ENCODE results near the gene PHACTR4.
"Not testable (repeated sequence)": the region's sequence is repeated elsewhere in the genome, so short reads cannot be mapped to it uniquely, and the experiment has no call there.

PHACTR4 gene

GRCh38 chr1:28437264-28437923 lies 67.9 kb downstream of the PHACTR4 start:
- no peak for DNase-seq

- DNase-seq: no peak
Observed at GRCh38 chr1:28437924-28438699, 68.6 kb downstream of the PHACTR4 start.

- DNase-seq: no peak
Observed at GRCh38 chr1:28439320-28439719, 69.8 kb downstream of the PHACTR4 start.

- DNase-seq: no peak
Observed at GRCh38 chr1:28441674-28442073, 72.1 kb downstream of the PHACTR4 start.

- no peak for DNase-seq
Observed at GRCh38 chr1:28443550-28443949, 74.0 kb downstream of the PHACTR4 start.

GRCh38 chr1:28447679-28448078 lies 78.1 kb downstream of the PHACTR4 start:
- DNase-seq: no peak

GRCh38 chr1:28448094-28448611 lies 78.6 kb downstream of the PHACTR4 start:
- DNase-seq: not testable (repeated sequence)

- DNase-seq: peak in 1 of 5 donors; percentile 85
Observed at GRCh38 chr1:28449904-28450303, 80.4 kb downstream of the PHACTR4 start.

GRCh38 chr1:28450561-28450960 lies 81.0 kb downstream of the PHACTR4 start:
- DNase-seq: peak in 1 of 5 donors; percentile 41

GRCh38 chr1:28451011-28451410 lies 81.5 kb downstream of the PHACTR4 start:
- no peak for DNase-seq

GRCh38 chr1:28456078-28456477 lies 86.5 kb downstream of the PHACTR4 start:
- peak in 1 of 5 donors; percentile 62 for DNase-seq

GRCh38 chr1:28457678-28458077 lies 88.1 kb downstream of the PHACTR4 start:
- no peak for DNase-seq

- no peak for DNase-seq
Observed at GRCh38 chr1:28458237-28459228, 89.0 kb downstream of the PHACTR4 start.

GRCh38 chr1:28466226-28466778 lies 96.8 kb downstream of the PHACTR4 start:
- no peak for DNase-seq

- no peak for DNase-seq
Observed at GRCh38 chr1:28470146-28470545, 100.6 kb downstream of the PHACTR4 start.

GRCh38 chr1:28479497-28479896 lies 110.0 kb downstream of the PHACTR4 start:
- DNase-seq: not testable (repeated sequence)

GRCh38 chr1:28480308-28480707 lies 110.8 kb downstream of the PHACTR4 start:
- no peak for DNase-seq

- DNase-seq: no peak
Observed at GRCh38 chr1:28482138-28482537, 112.6 kb downstream of the PHACTR4 start.

- DNase-seq: no peak
Observed at GRCh38 chr1:28482702-28483101, 113.2 kb downstream of the PHACTR4 start.

GRCh38 chr1:28494737-28495136 lies 125.2 kb downstream of the PHACTR4 start:
- no peak for DNase-seq

- no peak for DNase-seq
Observed at GRCh38 chr1:28499553-28499952, 130.0 kb downstream of the PHACTR4 start.

GRCh38 chr1:28501925-28502324 lies 132.4 kb downstream of the PHACTR4 start:
- no peak for DNase-seq

Measured in T-helper 1 cell (primary cell).